NCI-H82 treated with DMSO at 0.1 percent for 48 hours (cell line): ENCODE results near the gene TBC1D32.
"Not testable (repeated sequence)": the region's sequence is repeated elsewhere in the genome, so short reads cannot be mapped to it uniquely, and the experiment has no call there.

Source experiments
- DNase-seq: peaks from one replicate; lab custom pipeline; 2025; ENCODE audit not compliant: unreplicated experiment; lab: John Stamatoyannopoulos, UW

TBC1D32 gene

DNA sequence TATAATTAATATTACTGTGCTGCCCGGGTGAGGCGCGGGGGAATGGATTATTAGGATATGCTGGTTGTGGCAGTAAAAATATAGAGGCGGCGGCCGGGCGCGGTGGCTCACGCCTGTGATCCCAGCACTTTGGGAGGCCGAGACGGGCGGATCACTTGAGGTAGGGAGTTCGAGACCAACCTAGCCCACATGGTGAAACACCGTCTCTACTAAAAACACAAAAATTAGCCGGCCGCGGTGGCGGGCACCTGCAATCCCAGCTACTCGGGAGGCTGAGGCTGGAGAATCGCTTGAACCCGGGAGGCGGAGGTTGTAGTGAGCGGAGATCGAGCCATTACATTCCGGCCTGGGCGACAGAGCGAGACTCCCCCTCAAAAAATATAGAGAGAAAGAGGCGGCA, 586 bp downstream of the TBC1D32 start:
- not testable (repeated sequence) for DNase-seq

DNA sequence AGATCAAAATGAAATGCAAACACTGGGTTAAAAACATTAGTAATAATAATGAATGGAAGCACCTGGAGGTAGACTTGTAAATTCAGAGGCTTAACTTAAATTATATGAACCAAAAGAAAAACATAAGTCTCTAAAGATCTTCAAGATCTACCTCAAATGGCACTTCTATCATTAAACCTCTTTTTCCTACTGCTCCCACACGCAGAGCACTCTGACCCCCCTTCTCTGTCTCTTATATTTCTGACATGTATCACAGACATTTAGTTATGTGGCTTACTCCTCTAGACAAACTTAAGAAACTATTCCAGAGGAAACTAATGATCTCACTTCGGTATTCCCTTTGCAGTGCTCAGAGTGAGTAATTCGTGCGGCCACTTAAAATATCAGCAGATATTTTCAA, 1.1 kb downstream of the TBC1D32 start:
- no peak for DNase-seq

DNA sequence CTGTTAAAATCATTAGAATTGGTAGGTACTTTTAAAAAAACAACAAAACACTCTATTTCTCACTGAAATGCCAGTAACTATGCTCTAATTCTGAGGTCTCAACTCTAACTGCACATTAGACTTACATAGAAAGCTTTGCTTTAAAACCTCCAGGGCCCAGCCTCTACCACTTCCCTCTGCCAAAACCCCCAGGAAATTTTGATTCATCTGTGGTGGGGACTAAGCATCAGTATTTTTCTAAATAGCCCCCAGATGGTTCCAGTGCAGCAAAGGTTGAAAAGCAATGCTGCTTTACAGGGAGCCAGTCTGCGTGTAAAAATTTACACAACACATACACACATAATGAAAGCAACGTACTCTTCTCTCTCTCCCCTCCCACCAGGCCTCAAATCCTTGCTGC, 3.8 kb downstream of the TBC1D32 start:
- DNase-seq = no peak

DNA sequence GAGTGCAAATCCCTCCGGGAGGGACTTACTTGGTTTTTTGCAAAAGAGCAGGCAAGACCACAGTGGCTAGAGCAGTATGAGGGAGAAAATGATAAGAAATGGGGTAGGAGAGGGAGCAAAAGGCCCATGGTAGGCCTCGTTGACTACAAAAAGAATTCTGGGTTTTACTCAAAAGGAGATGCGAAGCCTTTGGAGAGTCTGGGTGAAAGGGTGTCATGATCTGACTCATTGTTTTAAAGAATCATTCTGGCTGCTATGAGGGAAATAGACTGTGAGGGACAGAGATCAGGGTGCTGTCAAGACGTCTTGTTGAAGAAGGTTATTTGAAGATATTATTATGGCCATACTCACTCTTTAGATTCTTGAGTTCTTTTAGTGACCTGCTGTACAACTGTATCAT, 13.0 kb downstream of the TBC1D32 start:
- no peak for DNase-seq

DNA sequence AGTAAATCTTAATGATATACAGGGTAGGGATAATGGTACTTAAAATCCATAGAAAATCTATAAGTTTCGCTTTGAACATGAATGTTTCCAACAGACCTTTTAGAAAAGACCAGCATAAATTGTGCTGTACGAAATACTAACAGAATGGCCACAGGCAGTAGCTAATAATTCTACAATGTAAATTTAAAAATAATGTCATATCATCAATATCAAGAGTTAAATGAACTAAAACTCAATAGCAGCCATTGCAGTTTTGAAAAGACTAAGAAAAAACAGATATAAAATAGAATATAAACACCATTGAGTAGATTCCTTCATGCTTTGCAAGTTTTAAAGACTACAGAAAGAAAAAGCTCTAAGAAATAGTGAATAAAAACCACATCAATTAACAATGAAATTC, 14.7 kb downstream of the TBC1D32 start:
- no peak for DNase-seq

GRCh38 chr6:121319112-121319553, 15.1 kb downstream of the TBC1D32 start:
- DNase-seq = no peak

- DNase-seq = no peak
Measured at GRCh38 chr6:121314381-121315112, 19.7 kb downstream of the TBC1D32 start.

DNA sequence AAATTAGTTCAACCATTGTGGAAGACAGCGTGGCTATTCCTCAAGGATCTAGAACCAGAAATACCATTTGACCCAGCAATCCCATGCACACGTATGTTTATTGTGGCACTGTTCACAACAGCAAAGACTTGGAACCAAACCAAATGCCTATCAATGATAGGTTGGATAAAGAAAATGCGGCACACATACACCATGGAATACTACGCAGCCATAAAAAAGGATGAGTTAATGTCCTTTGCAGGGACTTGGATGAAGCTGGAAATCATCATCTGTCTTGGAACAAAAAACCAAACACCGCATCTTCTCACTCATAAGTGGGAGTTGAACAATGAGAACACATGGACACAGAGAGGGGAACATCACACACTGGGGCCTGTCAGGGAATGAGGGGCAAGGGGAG, 22.5 kb downstream of the TBC1D32 start:
- not testable (repeated sequence) for DNase-seq

GRCh38 chr6:121310495-121310894, 23.8 kb downstream of the TBC1D32 start:
- DNase-seq = no peak

DNA sequence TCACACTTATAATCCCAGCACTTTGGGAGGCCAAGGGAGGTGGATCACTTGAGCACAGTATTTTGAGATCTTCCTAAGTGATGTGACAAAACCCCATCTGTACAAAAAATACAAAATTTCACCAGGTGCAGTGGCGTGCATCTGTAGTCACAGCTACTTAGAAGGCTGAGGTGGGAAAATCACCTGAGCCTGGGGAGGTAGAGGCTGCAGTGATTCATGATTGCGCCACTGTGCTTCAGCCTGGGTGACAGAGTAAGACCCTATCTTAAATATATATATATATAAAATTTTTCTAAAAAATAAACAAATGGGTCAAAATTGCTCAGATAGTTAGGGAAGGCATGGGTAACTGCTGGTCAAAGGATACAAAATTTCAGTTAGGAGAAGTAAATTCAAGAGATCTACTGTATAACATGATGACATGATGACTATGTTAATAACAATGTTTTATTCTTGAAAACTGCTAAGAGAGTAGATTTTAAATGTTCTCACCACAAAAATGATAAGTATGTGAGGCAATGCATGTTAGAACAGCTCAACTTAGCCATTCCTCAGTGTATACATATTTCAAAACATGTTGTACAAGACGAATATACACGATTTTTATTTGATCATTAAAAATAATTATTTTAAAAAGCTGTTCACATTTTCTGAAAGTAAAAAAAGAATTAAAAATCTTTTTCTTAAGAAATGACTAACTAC, 24.4 kb downstream of the TBC1D32 start:
- no peak for DNase-seq

GRCh38 chr6:121305957-121306607, 28.2 kb downstream of the TBC1D32 start:
- DNase-seq = peak; percentile 52

DNA sequence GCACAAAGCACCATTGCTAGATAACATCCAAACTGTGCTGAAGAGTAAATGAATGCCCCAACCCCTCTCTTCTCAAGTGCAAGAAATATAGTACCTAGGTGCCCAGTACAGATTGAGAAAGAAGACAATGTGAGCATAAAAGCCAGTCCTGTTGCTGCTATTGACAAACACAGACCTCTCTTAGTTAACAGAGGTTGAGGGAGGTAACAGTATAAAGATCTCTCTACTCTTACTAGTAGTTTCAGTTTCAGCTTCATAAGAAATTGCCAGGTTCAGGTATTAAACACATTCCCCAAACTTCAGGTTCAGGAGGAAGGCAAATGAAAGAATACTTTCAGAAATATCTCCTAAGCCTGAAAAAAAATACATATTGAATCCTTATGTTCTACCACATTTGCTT, 31.4 kb downstream of the TBC1D32 start:
- DNase-seq = no peak

DNA sequence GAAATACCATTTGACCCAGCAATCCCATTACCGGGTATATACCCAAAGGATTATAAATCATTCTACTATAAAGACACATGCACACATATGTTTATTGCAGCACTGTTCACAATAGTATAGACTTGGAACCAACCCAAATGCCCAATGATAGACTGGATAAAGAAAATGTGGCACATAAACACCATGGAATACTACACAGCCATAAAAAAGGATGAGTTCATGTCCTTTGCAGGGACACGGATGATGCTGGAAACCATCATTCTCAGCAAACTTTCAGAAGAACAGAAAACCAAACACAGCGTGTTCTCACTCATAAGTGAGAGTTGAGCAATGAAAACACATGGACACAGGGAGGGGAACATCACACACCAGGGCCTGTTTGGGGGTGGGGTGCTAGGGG, 33.1 kb downstream of the TBC1D32 start:
- not testable (repeated sequence) for DNase-seq

DNA sequence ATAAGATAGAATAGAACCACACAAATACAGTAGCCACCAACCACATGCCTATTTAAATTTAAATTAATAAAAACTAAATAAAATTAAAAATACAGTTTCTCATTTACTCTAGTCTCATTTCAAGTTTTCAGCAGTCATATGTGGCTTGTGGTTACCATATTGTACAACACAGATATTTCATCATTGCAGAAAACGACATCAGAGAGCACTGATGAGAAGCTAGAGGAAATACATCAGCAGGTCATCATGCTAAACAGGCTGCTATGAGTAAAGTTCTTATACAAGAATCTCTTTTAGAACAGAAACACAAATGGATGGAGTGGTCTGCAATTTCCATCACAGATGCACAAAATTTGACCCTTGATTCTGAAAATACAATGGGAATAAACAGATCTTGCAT, 36.6 kb downstream of the TBC1D32 start:
- DNase-seq = no peak

DNA sequence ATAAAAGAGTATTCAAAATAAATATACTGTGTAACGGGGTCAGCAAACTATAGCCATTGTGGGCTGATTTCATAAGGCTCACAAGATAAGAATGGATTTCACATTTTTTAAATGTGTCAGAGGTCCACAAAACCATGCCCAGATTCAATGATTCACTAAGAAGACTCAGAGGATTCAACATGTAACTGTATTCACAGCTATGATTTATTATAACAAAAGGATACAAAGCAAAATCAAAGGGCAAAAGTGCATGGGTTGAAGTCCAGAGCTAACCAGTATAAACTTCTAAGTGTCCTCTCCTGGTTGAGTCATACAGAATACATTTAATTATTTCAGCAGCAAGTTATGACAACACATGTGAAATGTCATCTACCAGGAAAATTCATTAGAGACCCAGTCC, 49.2 kb downstream of the TBC1D32 start:
- no peak for DNase-seq

- DNase-seq = no peak
Measured at GRCh38 chr6:121274666-121275295, 59.5 kb downstream of the TBC1D32 start.

DNA sequence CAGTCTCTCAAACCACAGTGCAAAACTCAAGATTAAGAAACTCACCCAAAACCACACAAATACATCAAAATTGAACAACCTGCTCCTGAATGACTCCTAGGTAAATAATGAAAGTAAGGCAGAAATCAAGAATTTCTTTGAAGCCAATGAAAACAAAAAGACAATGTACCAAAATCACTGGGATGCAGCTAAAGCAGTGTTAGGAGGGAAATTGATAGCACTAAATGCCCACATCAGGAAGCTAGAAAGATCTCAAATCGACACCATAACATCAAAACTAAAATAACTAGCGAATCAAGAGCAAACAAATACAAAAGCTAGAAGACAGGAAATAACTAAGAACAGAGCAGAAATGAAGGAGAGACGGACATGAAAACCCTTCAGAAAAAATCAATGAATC, 70.5 kb downstream of the TBC1D32 start:
- DNase-seq = no peak

DNA sequence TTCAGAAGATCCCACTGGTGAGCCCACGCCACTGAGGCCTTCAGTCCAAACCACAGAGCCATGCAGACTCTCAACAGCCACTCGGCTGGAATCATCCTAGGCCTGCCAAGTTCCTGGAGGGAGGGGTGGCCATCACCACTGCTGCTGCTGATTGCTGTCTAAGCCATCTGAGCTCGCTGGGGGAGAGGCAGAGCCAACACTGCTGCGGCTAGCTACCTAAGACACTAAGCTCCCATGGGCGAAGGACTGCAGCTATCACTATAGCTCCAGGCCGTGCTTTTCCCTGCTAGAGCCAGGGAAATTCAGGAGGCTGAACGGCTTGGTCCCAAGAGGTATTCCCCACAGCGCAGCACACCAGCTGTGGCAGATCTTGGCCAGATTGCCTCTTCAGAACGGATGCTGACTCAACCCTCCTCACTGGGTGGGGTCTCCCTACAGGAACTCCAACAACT, 73.6 kb downstream of the TBC1D32 start:
- DNase-seq = no peak

DNA sequence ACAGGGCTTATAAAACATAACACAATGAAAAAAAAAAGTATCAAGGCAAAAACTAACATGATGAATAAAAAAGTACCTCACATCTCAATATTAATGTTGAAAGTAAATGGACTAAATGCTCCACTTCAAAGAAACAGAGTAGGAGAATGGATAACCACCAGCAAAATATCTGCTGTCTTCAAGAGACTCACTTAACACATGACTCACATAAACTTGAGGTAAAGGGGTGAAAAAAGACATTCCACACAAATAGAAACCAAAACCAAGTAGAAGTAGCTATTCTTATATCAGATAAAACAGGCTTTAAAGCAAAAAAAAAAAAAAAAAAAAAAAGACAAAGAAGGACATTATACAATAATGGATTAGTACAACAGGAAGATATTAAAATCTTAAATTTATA, 86.9 kb downstream of the TBC1D32 start:
- no peak for DNase-seq

GRCh38 chr6:121242386-121242785, 91.9 kb downstream of the TBC1D32 start:
- DNase-seq = no peak

- DNase-seq = no peak
Measured at GRCh38 chr6:121237859-121238258, 96.4 kb downstream of the TBC1D32 start.

DNA sequence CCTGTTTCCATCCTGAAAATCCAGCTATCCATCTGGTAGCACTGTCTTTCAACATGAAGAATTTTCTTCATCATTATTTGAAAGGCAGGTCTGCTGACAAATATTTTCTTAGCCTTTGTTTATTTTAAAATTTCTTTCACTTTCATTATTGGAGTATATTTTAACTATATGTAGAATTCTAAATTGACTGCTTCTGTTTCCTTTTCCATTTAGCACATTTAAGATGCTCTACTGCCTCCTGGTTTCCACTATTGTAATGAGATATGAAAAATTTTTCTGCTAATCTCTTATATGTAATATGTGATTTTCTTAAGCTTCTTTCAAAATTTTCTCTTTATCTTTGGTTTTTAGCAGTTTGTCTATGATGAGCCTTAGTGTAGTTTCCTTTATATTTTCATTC, 97.3 kb downstream of the TBC1D32 start:
- DNase-seq = no peak
